K562 (cell line): Measurements from ENCODE around the gene RALGAPA2.

Experiments used
- EZH2 ChIP-seq: IDR thresholded peaks from 2 replicates; pipeline ENCODE4 v1.6.1; 2012; ENCODE audit warnings: low read depth, mild to moderate bottlenecking, inconsistent platforms, low read length, borderline replicate concordance
- HMG20B ChIP-seq: fragments of 250-450 bp; sonication (Bioruptor Pico); IDR thresholded peaks from 2 replicates; pipeline ENCODE4 v1.5.0; 2021; ENCODE audit warnings: mild to moderate bottlenecking

DNA sequence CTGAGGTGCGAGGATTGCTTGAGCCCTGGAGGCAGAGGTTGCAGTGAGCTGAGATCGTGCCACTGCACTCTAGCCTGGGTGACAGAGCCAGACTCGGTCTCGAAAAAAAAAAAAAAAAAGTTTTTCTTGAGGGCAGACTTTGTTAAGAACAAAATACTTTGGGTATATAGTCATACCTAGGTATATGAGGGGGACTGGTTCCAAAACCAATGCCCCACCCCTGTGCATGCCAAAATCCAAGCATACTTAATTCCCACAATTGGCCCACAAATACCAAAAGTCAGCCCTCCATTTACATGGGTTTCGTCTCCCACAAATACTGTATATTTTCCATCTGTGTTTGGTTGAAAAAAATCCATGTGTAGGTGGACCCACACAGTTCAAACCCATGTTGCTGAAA, 224.6 kb downstream of the RALGAPA2 start:
- TF ChIP-seq HMG20B (CRISPR knock-in tag) (no peak), EZH2 (no peak)
